B cell (primary cell): ENCODE data around the gene AP3S1. TPM values are rescaled to one million over a fixed set of nuclear protein-coding genes. Genes with fewer than 3 reads are reported as not detected.

Experiments used
- ATAC-seq: fragments of 200-7000 bp; cut with Tn5 transposase; one replicate; pipeline ENCODE4 v1.10.0; 2021; ENCODE audit warnings: low read depth, mild to moderate bottlenecking, moderate number of reproducible peaks, moderate library complexity
- CTCF ChIA-PET: fragments of 350-600 bp; sonication (Branson Sonifier 250); formaldehyde crosslinking; loops from one replicate; lab custom pipeline; 2021; ENCODE audit warnings: antibody characterized with exemption, inconsistent platforms; lab: Charles Lee
- POLR2A ChIA-PET: fragments of 350-600 bp; sonication (Branson Sonifier 250); formaldehyde crosslinking; loops from one replicate; lab custom pipeline; 2021; ENCODE audit warnings: antibody characterized with exemption; lab: Charles Lee
- DNase-seq: peaks from one replicate; pipeline ENCODE4 v3.0.0; 2013
- H2AFZ ChIP-seq: 2 replicates; pipeline ENCODE4 v1.6.1; 2012; ENCODE audit warnings: mild to moderate bottlenecking, low read depth, low read length; ENCODE audit not compliant: insufficient read depth, poor library complexity, severe bottlenecking
- H3K27ac ChIP-seq, 2 donors: 1 replicate in 1 of 2; 2 replicates in 1 of 2; pipeline ENCODE4 v1.5.1; 2012 to 2013; ENCODE audit warnings: low read length in 2 of 2, mild to moderate bottlenecking in 2 of 2, moderate library complexity in 1 of 2
- H3K27me3 ChIP-seq, 4 experiments: fragments of 200-600 bp in 1 of 4; sonication (generic) in 1 of 4; replicated peaks in 1 of 4; 1 replicate in 2 of 4; 2 replicates in 2 of 4; pipeline versions ENCODE4 v1.6.1 to v1.7.0; 2013 to 2016; ENCODE audit warnings: low read length in 3 of 4, mild to moderate bottlenecking in 2 of 4, mixed read lengths in 1 of 4, moderate library complexity in 1 of 4; ENCODE audit not compliant: insufficient read depth in 4 of 4, control insufficient read depth in 3 of 4; ENCODE audit errors: control extremely low read depth in 1 of 4
- H3K36me3 ChIP-seq, 2 experiments: replicated peaks in 1 of 2; 1 replicate in 1 of 2; 2 replicates in 1 of 2; pipeline versions ENCODE4 v1.6.1 to v1.7.1; 2013; ENCODE audit warnings: low read length in 1 of 2; ENCODE audit not compliant: insufficient read depth in 2 of 2, control insufficient read depth in 1 of 2; ENCODE audit errors: control extremely low read depth in 1 of 2, extremely low read depth in 1 of 2
- H3K4me1 ChIP-seq, 2 donors: fragments of 200-600 bp in 1 of 2; sonication (generic) in 1 of 2; 1 replicate in 1 of 2; 2 replicates in 1 of 2; pipeline versions ENCODE4 v1.5.1 to v1.6.1; 2013 to 2017; ENCODE audit warnings: low read length in 2 of 2; ENCODE audit not compliant: control insufficient read depth in 2 of 2, insufficient read depth in 2 of 2
- H3K4me2 ChIP-seq: replicated peaks from 2 replicates; pipeline ENCODE3; 2012; ENCODE audit warnings: mild to moderate bottlenecking, low read depth, low read length; ENCODE audit not compliant: poor library complexity, severe bottlenecking
- H3K4me3 ChIP-seq, 5 experiments: fragments of 200-600 bp in 1 of 5; sonication (generic) in 1 of 5; 1 replicate in 3 of 5; 2 replicates in 2 of 5; pipeline versions ENCODE4 v1.5.1 to v1.7.0; 2011 to 2016; ENCODE audit warnings: low read length in 4 of 5, mild to moderate bottlenecking in 4 of 5, low read depth in 2 of 5, control low read depth in 1 of 5, moderate library complexity in 1 of 5; ENCODE audit not compliant: insufficient read depth in 1 of 5; ENCODE audit errors: control extremely low read depth in 1 of 5, extremely low read depth in 1 of 5
- H3K79me2 ChIP-seq: fragments of 200-600 bp; sonication (generic); one replicate; pipeline ENCODE4 v1.6.0; 2016; ENCODE audit warnings: low read length; ENCODE audit not compliant: control insufficient read depth, insufficient read depth
- H3K9ac ChIP-seq: fragments of 200-600 bp; sonication (generic); 2 replicates; pipeline ENCODE4 v1.6.1; 2017; ENCODE audit warnings: mild to moderate bottlenecking, low read length, moderate library complexity
- H3K9me3 ChIP-seq, 3 donors: one replicate each; pipeline versions ENCODE4 v1.6.1 to v1.7.1; 2013; ENCODE audit warnings: low read length in 2 of 3; ENCODE audit not compliant: control insufficient read depth in 2 of 3, insufficient read depth in 1 of 3; ENCODE audit errors: control extremely low read depth in 1 of 3
- H4K20me1 ChIP-seq: 2 replicates; pipeline ENCODE4 v1.6.0; 2012; ENCODE audit warnings: mild to moderate bottlenecking, low read length; ENCODE audit not compliant: insufficient read depth, control insufficient read depth, poor library complexity, severe bottlenecking
- H3K27ac Mint-ChIP-seq: one replicate; pipeline ENCODE4 v1.8.0; 2021; ENCODE audit warnings: mixed read lengths
- H3K27me3 Mint-ChIP-seq: one replicate; pipeline ENCODE4 v1.8.0; 2021; ENCODE audit warnings: mixed read lengths
- H3K4me1 Mint-ChIP-seq: one replicate; pipeline ENCODE4 v1.8.0; 2021; ENCODE audit warnings: mixed read lengths
- H3K4me3 Mint-ChIP-seq: one replicate; pipeline ENCODE4 v1.8.0; 2021; ENCODE audit warnings: mixed read lengths
- H3K9me3 Mint-ChIP-seq: one replicate; pipeline ENCODE4 v1.8.0; 2022; ENCODE audit warnings: mixed read lengths; ENCODE audit not compliant: insufficient read depth
- EZH2 ChIP-seq: IDR thresholded peaks from 2 replicates; pipeline ENCODE4 v1.6.1; 2012; ENCODE audit warnings: borderline replicate concordance, low read depth, mild to moderate bottlenecking, moderate library complexity, low read length; ENCODE audit not compliant: insufficient read depth, poor library complexity, severe bottlenecking
- WGBS: methylation state at CpG from one replicate; pipeline ENCODE4 v1.1.5; 2013; ENCODE audit warnings: missing lambda C conversion rate; ENCODE audit not compliant: insufficient coverage; 5-methylcytosine and 5-hydroxymethylcytosine counted together
- intact Hi-C: fragments of 100-400 bp; cut with micrococcal nuclease; formaldehyde crosslinking; loops from one replicate; pipeline ENCODE4 v1.10.0; 2022
- polyA plus RNA-seq: library from polyadenylated mRNA; depleted of rRNA; stranded (reverse); fragments of >200 nt; gene quantifications from 2 replicates; pipeline ENCODE4 v1.2.3, GENCODE V29; 2012
- total RNA-seq, 2 donors: library from RNA; stranded (reverse); fragments of 120-200 nt in 1 of 2; gene quantifications; 1 replicate in 1 of 2; 2 replicates in 1 of 2; pipeline versions ENCODE4 v1.2.3 to v1.2.4, GENCODE V29; 2013 to 2022
- TF ChIP-seq, protein P1 (sequence below): fragments of 200-600 bp; IDR thresholded peaks from one replicate; pipeline ENCODE4 v1.8.0; 2022; ENCODE audit warnings: antibody characterized with exemption, mild to moderate bottlenecking

The AP3S1 gene
- total and polyA plus RNA-seq, 2 donors (not counting 1 experiment from before 2014, with no cell fraction given): 12.8 to 47.6 TPM

DNA sequence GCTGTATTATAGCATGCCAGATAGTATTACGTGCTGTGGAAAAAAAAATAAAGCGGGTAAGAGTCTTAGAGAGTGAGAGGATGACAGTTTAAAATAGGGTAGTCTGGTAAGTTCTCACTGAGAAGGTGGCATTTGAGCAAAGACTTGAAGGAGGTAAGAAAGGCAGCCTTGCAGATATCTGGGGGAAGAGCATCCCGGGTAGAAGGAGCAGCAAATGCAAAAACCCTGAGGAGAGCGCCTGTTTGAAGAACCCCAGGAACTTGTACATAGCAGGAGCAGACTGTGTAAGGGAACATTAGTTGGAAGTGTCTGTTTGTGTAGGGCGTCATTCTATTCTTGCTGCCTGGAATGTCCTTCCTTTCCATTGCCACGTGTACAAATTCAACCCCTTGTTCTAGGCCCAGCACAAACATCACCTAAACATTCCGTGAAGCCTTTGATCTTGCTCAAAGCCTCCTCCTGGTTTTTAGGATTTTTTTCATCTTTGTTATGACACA lies 2.6 kb downstream of the AP3S1 start:
- Mint-ChIP-seq H3K4me3 (no peak overlapping the region), H3K27ac (peak overlapping the region; percentile 65)
- no peak for TF ChIP-seq EZH2
- TF ChIP-seq, protein P1, sequence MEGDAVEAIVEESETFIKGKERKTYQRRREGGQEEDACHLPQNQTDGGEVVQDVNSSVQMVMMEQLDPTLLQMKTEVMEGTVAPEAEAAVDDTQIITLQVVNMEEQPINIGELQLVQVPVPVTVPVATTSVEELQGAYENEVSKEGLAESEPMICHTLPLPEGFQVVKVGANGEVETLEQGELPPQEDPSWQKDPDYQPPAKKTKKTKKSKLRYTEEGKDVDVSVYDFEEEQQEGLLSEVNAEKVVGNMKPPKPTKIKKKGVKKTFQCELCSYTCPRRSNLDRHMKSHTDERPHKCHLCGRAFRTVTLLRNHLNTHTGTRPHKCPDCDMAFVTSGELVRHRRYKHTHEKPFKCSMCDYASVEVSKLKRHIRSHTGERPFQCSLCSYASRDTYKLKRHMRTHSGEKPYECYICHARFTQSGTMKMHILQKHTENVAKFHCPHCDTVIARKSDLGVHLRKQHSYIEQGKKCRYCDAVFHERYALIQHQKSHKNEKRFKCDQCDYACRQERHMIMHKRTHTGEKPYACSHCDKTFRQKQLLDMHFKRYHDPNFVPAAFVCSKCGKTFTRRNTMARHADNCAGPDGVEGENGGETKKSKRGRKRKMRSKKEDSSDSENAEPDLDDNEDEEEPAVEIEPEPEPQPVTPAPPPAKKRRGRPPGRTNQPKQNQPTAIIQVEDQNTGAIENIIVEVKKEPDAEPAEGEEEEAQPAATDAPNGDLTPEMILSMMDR: no peak

DNA sequence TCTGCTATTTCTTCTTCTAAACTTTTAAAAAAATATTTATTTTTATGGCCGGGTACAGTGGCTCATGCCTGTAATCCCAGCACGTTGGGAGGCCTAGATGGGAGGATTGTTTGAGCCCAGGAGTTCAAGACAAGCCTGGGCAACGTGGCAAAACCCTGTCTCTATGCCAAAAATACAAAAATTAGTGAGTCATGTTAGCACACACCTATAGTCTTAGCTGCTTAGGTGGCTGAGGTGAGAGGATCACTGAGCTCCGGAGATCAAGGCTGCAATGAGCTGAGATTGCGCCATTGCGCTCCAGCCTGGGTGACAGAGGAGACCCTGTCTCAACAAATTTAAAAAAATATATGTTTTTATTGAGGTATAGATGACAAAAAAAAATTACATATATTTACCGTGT lies 5.6 kb downstream of the AP3S1 start:
- no peak overlapping the region for H3K4me3 Mint-ChIP-seq
- DNase-seq: no peak
- Histone ChIP-seq H3K4me1 (peaks cover 16 to 18% of the 10 kb centered on the region in 2 donors), H3K36me3 (no peaks in the 10 kb centered on the region), H2AFZ (no peak overlapping the region), H3K9ac (no peak overlapping the region), H3K4me3 (no peak overlapping the region), H4K20me1 (peaks cover 10% of the 10 kb centered on the region), H3K4me2 (no peak overlapping the region), H3K79me2 (peaks cover 86% of the 10 kb centered on the region), H3K27me3 (no peaks in the 10 kb centered on the region), H3K27ac (no peak overlapping the region), H3K9me3 (no peaks in the 10 kb centered on the region)
- H3K27ac Mint-ChIP-seq: no peak overlapping the region
- no peaks in the 10 kb centered on the region for H3K9me3 Mint-ChIP-seq
- no peak for ATAC-seq
- TF ChIP-seq, protein P1: no peak
- H3K4me1 Mint-ChIP-seq: peaks cover 37% of the 10 kb centered on the region
- intact Hi-C loops: no loop called here
- ChIA-PET CTCF (no interaction called here), POLR2A (no interaction called here)
- no CpG with 5 or more reads among the region's 7 CpGs for WGBS
- no peaks in the 10 kb centered on the region for H3K27me3 Mint-ChIP-seq

More for the DNA sequence above, 2.6 kb downstream of the AP3S1 start:
- ChIA-PET POLR2A (no interaction called here), CTCF (interaction anchor here (0.9 to 1.7 kb wide), 2 partner anchors 13 to 209 kb away, joined by 3 to 4 read pairs; no protein-coding TSS in a partner anchor)
- DNase-seq: no peak
- Histone ChIP-seq H3K4me2 (no peak overlapping the region), H3K4me1 (peaks cover 31 to 32% of the 10 kb centered on the region in 2 donors), H3K9me3 (no peaks in the 10 kb centered on the region), H3K79me2 (peaks cover 82% of the 10 kb centered on the region), H4K20me1 (no peaks in the 10 kb centered on the region), H3K27ac (no peak overlapping the region), H3K27me3 (no peaks in the 10 kb centered on the region), H3K9ac (no peak overlapping the region), H3K4me3 (no peak overlapping the region), H2AFZ (no peak overlapping the region), H3K36me3 (no peaks in the 10 kb centered on the region)
- intact Hi-C loops: loop anchor here (5.0 kb wide), 1 partner anchor 547 kb away; the partner anchor contains the start of gene CCDC112
- H3K4me1 Mint-ChIP-seq: peaks cover 53% of the 10 kb centered on the region
- no peaks in the 10 kb centered on the region for H3K9me3 Mint-ChIP-seq
- WGBS: 93% methylated on average over 4 of the region's 7 CpGs
- no peak for ATAC-seq
- no peaks in the 10 kb centered on the region for H3K27me3 Mint-ChIP-seq
